ENCODE results near the gene HORMAD2.
"Not testable (repeated sequence)": the region's sequence is repeated elsewhere in the genome, so short reads cannot be mapped to it uniquely, and the experiment has no call there.

The HORMAD2 gene

DNA sequence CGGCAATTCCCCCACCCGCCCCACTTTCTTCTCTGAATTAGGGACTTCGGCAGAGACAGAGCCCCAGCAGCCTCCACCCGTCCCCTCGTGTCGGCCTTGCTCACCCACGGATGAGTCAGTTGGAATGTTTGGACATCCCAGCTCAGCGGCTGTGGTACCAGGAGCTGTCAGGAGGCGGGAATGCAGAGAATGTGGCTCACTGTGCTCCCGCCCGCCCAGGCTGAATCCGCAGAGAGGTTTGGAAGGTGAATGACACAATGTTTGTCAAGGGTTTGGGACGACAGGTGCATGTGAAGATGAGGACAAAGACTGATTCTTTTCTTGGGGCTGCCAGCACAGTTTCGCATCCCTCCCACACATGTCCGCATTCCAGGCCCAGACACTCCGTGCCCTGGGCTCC is 126.7 kb downstream of the HORMAD2 start:
- no peak for DNase-seq (ENCODE audit: low read depth in 1 of 2, low spot score in 1 of 2)

- DNase-seq (ENCODE audit: low read depth in 1 of 2, low spot score in 1 of 2), result no peak
Measured at GRCh38 chr22:30208631-30209603, 128.7 kb downstream of the HORMAD2 start.

- no peak for DNase-seq (ENCODE audit: low read depth in 1 of 2, low spot score in 1 of 2)
Measured at GRCh38 chr22:30209642-30210041, 129.4 kb downstream of the HORMAD2 start.

DNA sequence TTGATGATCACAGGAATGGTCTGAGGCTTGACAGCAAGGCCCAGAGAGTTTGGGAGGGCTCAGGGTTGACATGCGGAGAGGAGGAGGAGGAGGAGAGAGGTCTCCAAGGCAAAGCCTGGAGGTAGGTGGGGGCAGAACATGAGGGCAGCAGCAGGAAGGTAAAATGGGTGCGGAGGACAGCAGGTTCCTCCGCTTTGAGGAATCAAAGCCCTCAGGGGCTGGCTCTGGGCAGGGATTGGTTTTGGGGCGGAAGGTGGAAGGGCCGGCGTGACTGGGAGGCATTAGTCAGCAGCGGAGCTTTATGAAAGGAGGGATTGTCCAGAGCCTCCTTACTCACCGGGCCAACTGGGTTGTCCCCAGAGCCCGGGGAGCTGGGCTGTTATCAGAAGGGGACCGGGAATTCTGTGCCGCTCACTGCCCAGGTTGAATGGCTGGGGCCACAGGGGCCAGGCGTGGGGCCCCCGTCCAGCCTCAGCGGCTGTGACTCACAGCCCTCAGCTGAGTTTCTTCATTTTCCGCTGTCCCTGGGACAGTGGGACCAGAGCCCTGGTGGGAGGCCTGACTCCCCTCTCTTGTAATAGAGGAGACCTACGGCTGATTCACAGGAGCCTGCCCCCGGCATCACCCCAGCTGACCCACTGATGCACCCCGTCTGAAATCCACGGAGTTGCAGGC is 130.1 kb downstream of the HORMAD2 start:
- DNase-seq (ENCODE audit: low read depth in 1 of 2, low spot score in 1 of 2), result no peak

DNA sequence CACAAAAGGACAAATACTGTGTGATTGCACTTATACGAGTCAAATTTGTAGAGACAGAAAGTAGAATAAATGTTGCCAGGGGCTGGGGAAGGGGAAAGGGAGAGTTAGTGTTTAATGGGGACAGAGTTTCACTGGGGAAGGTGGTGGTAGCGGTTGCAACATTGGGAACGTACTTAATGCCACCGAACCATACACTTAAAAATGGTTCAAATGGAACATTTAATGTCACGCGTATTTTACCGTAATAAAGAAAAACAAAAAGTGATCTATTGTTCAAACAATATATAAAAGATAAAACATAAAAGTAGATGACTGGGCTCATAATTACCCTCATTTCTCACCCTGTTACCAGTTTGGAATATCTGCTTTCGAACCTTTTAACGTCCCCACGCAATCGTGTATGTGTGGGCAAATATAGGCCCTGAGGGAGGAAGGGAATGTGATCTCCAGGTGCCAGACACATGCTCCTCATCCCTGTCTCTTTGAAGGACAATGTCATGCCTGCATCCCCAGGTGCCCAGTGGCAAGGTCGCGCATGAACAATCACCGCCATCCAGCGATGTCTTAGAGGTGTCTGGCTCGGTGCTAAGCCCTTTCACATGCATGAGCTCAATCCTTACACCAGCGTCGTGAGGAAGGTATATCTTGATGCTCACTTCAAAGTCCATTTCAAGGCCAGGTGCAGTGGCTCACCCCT is 131.0 kb downstream of the HORMAD2 start:
- DNase-seq (ENCODE audit: low read depth in 1 of 2, low spot score in 1 of 2), result no peak

DNA sequence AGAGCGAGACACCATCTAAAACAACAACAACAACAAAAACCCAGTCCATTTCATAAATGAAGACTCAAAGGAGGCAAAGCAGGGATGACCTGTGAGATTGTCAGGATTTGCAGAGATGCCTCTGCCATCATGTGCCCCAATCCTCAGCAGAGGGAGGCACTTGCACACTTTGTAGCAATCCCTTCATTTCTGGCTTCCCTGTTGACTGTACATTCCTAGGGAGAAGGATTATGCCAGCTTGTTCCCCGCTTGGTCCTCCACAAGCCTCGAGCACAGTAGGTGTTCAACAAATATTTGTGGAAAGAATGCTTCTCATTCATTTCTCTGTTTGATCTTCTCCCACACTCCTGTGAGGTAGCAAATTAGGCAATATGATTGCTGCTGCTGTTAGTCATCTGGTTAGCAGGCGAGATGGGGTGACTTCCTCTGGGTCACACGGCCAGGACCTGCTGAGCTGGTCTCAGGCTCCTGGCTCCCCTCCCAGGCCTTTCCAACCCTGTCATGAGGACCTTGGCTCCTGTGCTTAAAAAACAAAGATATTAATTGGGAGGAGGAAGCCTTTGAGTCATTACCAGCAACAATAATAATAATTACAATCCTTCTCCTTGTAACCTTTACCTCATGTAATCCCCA is 132.2 kb downstream of the HORMAD2 start:
- no peak for DNase-seq (ENCODE audit: low read depth in 1 of 2, low spot score in 1 of 2)

DNA sequence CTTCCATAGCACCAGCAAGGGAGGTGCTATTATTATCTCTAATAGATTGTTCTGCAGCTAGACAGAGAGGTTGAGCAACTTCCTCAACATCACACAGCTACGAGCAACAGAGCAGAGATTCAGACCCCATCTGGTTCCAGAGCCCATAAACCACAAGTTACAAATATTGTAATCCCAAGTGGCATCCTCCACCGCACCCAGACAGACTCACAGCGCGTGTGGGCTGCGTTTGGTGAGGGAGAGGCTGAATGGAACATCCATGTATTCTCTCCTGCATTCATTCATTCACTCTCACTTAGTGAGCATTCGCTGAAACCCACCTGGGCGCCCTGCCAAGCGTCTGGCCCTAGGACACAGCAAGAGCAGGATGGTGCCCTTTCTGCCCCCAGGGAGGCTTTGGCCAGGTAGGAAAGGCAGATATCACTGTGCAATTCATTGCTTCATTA is 132.8 kb downstream of the HORMAD2 start:
- DNase-seq (ENCODE audit: low read depth in 1 of 2, low spot score in 1 of 2), result no peak

DNA sequence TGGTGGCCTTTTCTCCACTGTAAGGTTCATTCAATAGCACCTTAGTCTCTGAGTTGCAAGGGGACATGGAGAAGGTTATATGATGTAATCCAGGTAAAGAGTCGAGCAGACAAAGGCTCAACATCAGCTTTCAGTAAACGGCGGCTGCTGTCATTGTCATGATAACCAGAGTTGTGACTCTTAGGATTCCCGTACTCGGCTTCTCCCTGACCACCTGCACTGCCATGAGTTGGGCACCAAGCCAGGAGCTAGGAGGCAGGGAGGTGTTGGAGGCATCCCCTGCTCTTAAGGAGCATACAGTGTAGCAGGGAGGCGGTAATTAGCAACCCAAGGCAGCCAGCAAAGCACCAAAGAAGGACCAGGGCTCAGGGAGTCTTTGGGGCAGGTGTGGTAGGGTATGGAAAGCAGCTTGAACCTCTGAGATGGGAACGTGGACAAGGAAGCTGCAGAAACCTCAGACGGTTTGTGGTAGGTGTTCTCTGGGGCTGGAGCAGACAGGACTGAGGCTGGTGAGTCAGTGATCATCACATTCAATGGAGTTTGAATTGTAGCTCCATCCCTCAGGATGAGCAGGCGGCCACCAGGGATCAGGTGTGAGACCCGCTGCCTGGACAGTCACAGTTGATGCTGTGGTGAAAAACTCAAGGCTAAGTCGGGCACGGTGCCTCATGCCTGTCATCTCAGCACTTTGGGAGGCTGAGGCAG is 134.6 kb downstream of the HORMAD2 start:
- no peak for DNase-seq (ENCODE audit: low read depth in 1 of 2, low spot score in 1 of 2)

DNA sequence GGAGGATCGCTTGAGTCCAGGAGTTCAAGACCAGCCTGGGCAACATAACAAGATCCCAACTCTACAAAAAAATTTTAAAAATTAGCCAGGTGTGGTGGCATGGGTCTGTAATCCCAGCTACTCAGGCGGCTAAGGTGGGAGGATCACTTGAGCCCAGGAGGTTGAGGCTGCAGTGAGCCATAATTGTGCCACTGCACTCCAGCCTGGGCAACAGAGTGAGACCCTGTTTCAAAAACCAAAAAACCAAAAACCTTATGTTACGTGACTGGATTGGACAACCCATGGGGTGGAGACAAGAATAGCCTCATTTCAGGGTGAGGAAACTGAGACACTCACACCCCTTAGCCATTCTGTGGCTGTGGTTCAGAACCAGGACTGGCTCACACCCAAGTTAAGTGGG is 136.0 kb downstream of the HORMAD2 start:
- DNase-seq (ENCODE audit: low read depth in 1 of 2, low spot score in 1 of 2), result not testable (repeated sequence)

GRCh38 chr22:30216710-30217109 is 136.4 kb downstream of the HORMAD2 start:
- no peak for DNase-seq (ENCODE audit: low read depth in 1 of 2, low spot score in 1 of 2)

GRCh38 chr22:30217698-30218560 is 137.7 kb downstream of the HORMAD2 start:
- no peak for DNase-seq (ENCODE audit: low read depth in 1 of 2, low spot score in 1 of 2)

GRCh38 chr22:30219049-30219654 is 138.9 kb downstream of the HORMAD2 start:
- DNase-seq (ENCODE audit: low read depth in 1 of 2, low spot score in 1 of 2), result no peak

- no peak for DNase-seq (ENCODE audit: low read depth in 1 of 2, low spot score in 1 of 2)
Measured at GRCh38 chr22:30219668-30220278, 139.5 kb downstream of the HORMAD2 start.

- no peak for DNase-seq (ENCODE audit: low read depth in 1 of 2, low spot score in 1 of 2)
Measured at GRCh38 chr22:30220338-30221012, 140.2 kb downstream of the HORMAD2 start.

DNA sequence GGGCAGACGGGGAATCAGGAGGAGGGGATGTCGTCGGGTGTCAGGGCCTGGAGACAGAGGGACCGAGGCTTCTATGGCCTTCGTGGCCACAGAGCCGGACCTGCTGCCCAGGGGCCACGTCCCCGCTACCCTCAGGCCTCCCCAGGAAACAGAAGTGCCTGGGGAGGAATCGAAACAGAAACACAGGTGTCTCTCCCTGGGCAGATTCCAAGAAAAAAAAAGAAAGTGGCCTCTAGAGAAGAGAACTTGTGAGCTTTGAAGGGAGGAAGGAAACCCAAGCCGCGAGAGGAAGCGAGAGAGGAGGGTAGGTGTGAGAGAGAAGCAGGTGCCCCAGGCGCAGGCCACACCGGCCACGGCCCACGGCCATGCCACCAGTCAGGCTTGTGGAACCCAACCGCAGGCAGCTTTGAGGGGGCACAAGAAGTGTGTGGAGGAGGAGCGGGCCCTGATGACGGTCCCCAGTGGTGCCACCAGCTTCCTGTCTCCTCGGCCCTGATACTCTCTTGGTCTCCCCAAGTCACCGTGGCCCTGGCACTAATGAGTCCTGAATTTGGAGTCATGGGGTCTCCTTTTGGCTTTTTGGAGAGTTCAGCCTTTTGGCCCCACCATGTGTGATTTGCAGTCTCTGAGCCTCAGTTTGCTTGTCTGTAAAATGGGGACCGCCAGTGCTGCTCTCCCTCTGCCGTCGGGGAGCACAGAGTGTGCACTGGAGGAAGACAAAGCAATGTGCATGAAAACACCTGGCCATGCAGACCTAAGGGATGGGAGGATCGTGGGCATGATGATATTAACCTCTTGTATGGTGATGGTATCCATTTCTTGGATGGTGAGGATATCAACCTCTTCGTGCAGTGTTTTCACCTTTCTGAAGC is 141.1 kb downstream of the HORMAD2 start:
- DNase-seq (ENCODE audit: low read depth in 1 of 2, low spot score in 1 of 2), result no peak

DNA sequence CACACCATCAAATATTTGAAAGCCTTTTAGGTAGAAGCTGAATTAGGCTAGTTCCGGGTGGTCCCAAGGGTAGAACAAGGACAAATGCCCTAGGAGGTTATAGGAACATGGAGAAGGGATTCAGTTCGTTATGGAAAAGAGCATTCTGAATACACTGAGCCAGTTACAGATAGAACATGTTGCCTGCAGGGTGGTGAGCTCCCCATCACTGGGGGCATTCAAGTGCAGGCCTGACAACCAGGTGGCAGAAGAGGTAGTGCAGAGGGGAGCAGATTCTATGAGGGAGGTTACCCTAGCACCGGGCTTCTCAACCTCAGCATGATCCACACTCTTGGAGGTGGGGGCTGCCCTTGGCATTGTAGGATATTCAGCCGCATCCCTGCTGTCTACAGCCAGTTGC is 142.1 kb downstream of the HORMAD2 start:
- DNase-seq (ENCODE audit: low read depth in 1 of 2, low spot score in 1 of 2), result no peak

DNA sequence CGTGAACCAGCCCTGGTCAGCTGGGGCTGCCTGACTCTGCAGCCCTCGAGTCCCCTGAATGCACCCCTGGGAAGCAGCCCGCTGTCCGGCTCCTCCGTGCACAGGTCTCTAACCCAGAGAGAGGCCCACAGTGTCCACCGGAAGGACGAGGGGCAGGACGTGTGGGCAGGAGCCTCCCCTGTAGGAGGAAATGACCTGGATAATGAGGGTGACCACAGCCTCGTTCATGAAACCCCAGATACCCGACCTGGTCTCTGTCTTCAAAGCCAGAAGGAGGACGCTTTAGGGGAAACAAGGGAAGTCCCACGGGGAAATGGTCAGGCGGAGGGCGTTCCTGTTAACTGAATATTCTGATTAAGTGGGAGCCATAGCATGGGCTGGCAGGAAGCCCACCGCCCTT is 143.0 kb downstream of the HORMAD2 start:
- no peak for DNase-seq (ENCODE audit: low read depth in 1 of 2, low spot score in 1 of 2)
